ENCODE measurements around the gene CAMK1D. TPM values are rescaled to one million over a fixed set of nuclear protein-coding genes. Genes with fewer than 3 reads are reported as not detected.

Gene CAMK1D
- polyA plus RNA-seq, 1 of the 3 experiments (the other 2 are of a cell fraction) = 4.1 TPM

DNA sequence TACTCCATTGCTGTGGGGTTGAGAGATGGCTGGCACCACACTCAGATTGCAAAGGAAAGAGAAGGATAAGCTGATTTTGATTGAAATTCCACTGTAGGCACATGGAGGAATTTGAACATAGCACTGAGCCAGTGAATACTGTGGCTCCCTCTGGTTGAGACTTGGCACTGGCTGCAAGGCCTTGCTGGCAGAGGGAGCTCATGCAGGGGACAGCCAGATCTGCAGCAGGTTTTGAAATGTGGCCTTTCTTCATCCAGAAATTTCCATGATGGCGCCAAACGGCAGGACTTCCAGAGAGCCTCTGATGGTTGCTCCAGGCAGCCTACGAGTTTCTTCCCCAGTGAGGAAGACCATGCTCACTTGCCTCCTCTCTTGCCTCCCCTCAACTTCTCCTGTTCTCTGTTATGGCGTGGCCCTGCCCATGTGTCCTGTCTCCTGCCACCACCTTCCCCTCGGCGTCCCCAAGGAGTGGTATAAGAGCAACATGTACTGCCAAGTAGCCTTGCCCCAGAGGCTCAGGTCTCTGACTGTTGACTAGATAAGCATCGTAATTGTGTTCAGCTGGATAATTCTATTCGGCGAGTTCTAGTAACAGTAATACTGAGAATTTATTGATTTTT, 386.6 kb downstream of the CAMK1D start:
- no peak overlapping the region for H3K4me3 ChIP-seq (ENCODE audit: low read depth in 2 of 2, low read length in 1 of 2)
- no peaks in the 10 kb centered on the region for H3K79me2 ChIP-seq (ENCODE audit: insufficient read depth)
- no peak for TF ChIP-seq GATA2 (CRISPR knock-in tag; IDR thresholded peaks at IDR 0.05)
- TF ChIP-seq, protein P1, sequence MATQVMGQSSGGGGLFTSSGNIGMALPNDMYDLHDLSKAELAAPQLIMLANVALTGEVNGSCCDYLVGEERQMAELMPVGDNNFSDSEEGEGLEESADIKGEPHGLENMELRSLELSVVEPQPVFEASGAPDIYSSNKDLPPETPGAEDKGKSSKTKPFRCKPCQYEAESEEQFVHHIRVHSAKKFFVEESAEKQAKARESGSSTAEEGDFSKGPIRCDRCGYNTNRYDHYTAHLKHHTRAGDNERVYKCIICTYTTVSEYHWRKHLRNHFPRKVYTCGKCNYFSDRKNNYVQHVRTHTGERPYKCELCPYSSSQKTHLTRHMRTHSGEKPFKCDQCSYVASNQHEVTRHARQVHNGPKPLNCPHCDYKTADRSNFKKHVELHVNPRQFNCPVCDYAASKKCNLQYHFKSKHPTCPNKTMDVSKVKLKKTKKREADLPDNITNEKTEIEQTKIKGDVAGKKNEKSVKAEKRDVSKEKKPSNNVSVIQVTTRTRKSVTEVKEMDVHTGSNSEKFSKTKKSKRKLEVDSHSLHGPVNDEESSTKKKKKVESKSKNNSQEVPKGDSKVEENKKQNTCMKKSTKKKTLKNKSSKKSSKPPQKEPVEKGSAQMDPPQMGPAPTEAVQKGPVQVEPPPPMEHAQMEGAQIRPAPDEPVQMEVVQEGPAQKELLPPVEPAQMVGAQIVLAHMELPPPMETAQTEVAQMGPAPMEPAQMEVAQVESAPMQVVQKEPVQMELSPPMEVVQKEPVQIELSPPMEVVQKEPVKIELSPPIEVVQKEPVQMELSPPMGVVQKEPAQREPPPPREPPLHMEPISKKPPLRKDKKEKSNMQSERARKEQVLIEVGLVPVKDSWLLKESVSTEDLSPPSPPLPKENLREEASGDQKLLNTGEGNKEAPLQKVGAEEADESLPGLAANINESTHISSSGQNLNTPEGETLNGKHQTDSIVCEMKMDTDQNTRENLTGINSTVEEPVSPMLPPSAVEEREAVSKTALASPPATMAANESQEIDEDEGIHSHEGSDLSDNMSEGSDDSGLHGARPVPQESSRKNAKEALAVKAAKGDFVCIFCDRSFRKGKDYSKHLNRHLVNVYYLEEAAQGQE (IDR thresholded peaks at IDR 0.05; ENCODE audit: low read depth, low read length) = no peak
- TF ChIP-seq FOXM1 (IDR thresholded peaks at IDR 0.05; ENCODE audit: low read depth) = no peak
- TF ChIP-seq, protein P2, sequence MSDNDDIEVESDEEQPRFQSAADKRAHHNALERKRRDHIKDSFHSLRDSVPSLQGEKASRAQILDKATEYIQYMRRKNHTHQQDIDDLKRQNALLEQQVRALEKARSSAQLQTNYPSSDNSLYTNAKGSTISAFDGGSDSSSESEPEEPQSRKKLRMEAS (IDR thresholded peaks at IDR 0.05; ENCODE audit: low read depth) = no peak
- TF ChIP-seq, protein P3, sequence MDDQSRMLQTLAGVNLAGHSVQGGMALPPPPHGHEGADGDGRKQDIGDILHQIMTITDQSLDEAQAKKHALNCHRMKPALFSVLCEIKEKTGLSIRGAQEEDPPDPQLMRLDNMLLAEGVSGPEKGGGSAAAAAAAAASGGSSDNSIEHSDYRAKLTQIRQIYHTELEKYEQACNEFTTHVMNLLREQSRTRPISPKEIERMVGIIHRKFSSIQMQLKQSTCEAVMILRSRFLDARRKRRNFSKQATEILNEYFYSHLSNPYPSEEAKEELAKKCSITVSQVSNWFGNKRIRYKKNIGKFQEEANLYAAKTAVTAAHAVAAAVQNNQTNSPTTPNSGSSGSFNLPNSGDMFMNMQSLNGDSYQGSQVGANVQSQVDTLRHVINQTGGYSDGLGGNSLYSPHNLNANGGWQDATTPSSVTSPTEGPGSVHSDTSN (IDR thresholded peaks at IDR 0.05) = no peak
- no peak for TF ChIP-seq POLR2AphosphoS5 (IDR thresholded peaks at IDR 0.05; ENCODE audit: low read depth, low read length)
- no peak for TF ChIP-seq EP300 (IDR thresholded peaks at IDR 0.05; ENCODE audit: borderline replicate concordance in 1 of 2, low read depth in 1 of 2, low read length in 1 of 2)
- TF ChIP-seq, protein P4, sequence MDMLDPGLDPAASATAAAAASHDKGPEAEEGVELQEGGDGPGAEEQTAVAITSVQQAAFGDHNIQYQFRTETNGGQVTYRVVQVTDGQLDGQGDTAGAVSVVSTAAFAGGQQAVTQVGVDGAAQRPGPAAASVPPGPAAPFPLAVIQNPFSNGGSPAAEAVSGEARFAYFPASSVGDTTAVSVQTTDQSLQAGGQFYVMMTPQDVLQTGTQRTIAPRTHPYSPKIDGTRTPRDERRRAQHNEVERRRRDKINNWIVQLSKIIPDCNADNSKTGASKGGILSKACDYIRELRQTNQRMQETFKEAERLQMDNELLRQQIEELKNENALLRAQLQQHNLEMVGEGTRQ (IDR thresholded peaks at IDR 0.05; ENCODE audit: borderline replicate concordance, low read depth, low read length) = no peak
- TF ChIP-seq, protein P5, sequence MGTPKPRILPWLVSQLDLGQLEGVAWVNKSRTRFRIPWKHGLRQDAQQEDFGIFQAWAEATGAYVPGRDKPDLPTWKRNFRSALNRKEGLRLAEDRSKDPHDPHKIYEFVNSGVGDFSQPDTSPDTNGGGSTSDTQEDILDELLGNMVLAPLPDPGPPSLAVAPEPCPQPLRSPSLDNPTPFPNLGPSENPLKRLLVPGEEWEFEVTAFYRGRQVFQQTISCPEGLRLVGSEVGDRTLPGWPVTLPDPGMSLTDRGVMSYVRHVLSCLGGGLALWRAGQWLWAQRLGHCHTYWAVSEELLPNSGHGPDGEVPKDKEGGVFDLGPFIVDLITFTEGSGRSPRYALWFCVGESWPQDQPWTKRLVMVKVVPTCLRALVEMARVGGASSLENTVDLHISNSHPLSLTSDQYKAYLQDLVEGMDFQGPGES (IDR thresholded peaks at IDR 0.05; ENCODE audit: low read depth, low read length) = no peak
- TF ChIP-seq SMC3 (IDR thresholded peaks at IDR 0.05; ENCODE audit: low read depth, low read length) = no peak
- no peak for TF ChIP-seq NFIC (IDR thresholded peaks at IDR 0.05; ENCODE audit: borderline replicate concordance)
- TF ChIP-seq NRF1 (IDR thresholded peaks at IDR 0.05; ENCODE audit: low read depth, low read length) = no peak
- TF ChIP-seq EZH2phosphoT487 (IDR thresholded peaks at IDR 0.05; ENCODE audit: borderline replicate concordance, low read depth) = no peak
- no peaks in the 10 kb centered on the region for H3K27me3 ChIP-seq (ENCODE audit: insufficient read depth)
- 71% methylated on average over 9 of the region's 9 CpGs for WGBS (ENCODE audit: low lambda C conversion rate)
- H3K27ac ChIP-seq (ENCODE audit: low read depth in 2 of 2, low read length in 1 of 2) = no peak overlapping the region
- DNase-seq = no peak
- no peaks in the 10 kb centered on the region for H3F3A ChIP-seq (replicated peaks; ENCODE audit: insufficient read depth)
- H3K9ac ChIP-seq = no peak overlapping the region
- peaks cover 0 to 3% of the 10 kb centered on the region in 2 experiments; a peak in 1 of 4 replicates for H3K4me1 ChIP-seq (ENCODE audit: control insufficient read depth in 1 of 2, insufficient read depth in 2 of 2, low read depth in 1 of 2, low read length in 1 of 2)
- no peak overlapping the region for H3K4me2 ChIP-seq
- ChIA-PET POLR2A (no interaction called here), CTCF (interaction anchor here (0.6 to 1.2 kb wide), 3 partner anchors 27 to 166 kb away, joined by 3 read pairs; no protein-coding TSS in a partner anchor)
- no peak overlapping the region for H2AFZ ChIP-seq (ENCODE audit: low read depth)
- no peaks in the 10 kb centered on the region for H3K9me2 ChIP-seq
- no peaks in the 10 kb centered on the region for H4K20me1 ChIP-seq (ENCODE audit: insufficient read depth)
- H3K9me3 ChIP-seq = no peaks in the 10 kb centered on the region
- no peaks in the 10 kb centered on the region for H3K36me3 ChIP-seq (replicated peaks in 1 of 2; ENCODE audit: control insufficient read depth in 1 of 2, insufficient read depth in 2 of 2, low read length in 1 of 2)

All from SK-N-SH (cell line).